Lung (tissue), 12 donors: ENCODE measurements around the gene SOAT2. TPM values are rescaled to one million over a fixed set of nuclear protein-coding genes. Genes with fewer than 3 reads are reported as not detected.

Source experiments
- ATAC-seq: fragments of 200-7000 bp; cut with Tn5 transposase; one replicate; pipeline ENCODE4 v1.9.1; 2020; ENCODE audit warnings: moderate number of reproducible peaks; ENCODE audit not compliant: insufficient read depth, low FRiP score
- DNase-seq, 3 donors: peaks; one replicate each; pipeline ENCODE4 v3.0.0-alpha.2; 2013 to 2017
- H3K27ac ChIP-seq, 2 donors: one replicate each; pipeline ENCODE4 v1.5.1; 2013; ENCODE audit warnings: mild to moderate bottlenecking in 2 of 2, moderate library complexity in 2 of 2, control low read depth in 1 of 2, inconsistent platforms in 1 of 2, low read depth in 1 of 2, low read length in 1 of 2
- H3K27me3 ChIP-seq, 3 donors: one replicate each; pipeline ENCODE4 v1.5.1; 2013; ENCODE audit warnings: low read length in 2 of 3; ENCODE audit not compliant: control insufficient read depth in 3 of 3, insufficient read depth in 3 of 3
- H3K36me3 ChIP-seq, 4 donors: one replicate each; pipeline ENCODE4 v1.5.1; 2013; ENCODE audit warnings: low read length in 4 of 4, mild to moderate bottlenecking in 1 of 4, moderate library complexity in 1 of 4; ENCODE audit not compliant: control insufficient read depth in 4 of 4, insufficient read depth in 4 of 4
- H3K4me1 ChIP-seq, 5 donors: one replicate each; pipeline ENCODE4 v1.5.1; 2013; ENCODE audit warnings: low read length in 5 of 5, mild to moderate bottlenecking in 2 of 5, moderate library complexity in 1 of 5; ENCODE audit not compliant: control insufficient read depth in 5 of 5, insufficient read depth in 5 of 5
- H3K4me3 ChIP-seq: one replicate; pipeline ENCODE4 v1.5.1; 2013; ENCODE audit warnings: mild to moderate bottlenecking, control low read depth, moderate library complexity
- H3K9ac ChIP-seq, 2 donors: one replicate each; pipeline ENCODE4 v1.5.1; 2013; ENCODE audit warnings: low read length in 2 of 2, control low read depth in 1 of 2; ENCODE audit not compliant: insufficient read depth in 1 of 2
- H3K9me3 ChIP-seq, 4 donors: one replicate each; pipeline ENCODE4 v1.5.1; 2013; ENCODE audit warnings: low read length in 3 of 4, mild to moderate bottlenecking in 1 of 4, moderate library complexity in 1 of 4; ENCODE audit not compliant: control insufficient read depth in 4 of 4, insufficient read depth in 3 of 4
- CTCF ChIP-seq: IDR thresholded peaks from 2 replicates; pipeline ENCODE4 v1.5.1; 2012; ENCODE audit warnings: mild to moderate bottlenecking; ENCODE audit errors: control extremely low read depth, extremely low read depth
- WGBS, 2 donors: extraction: QIAGEN DNeasy Blood & Tissue Kit; methylation state at CpG; one replicate each; pipeline ENCODE4 v1.1.7; 2013; 5-methylcytosine and 5-hydroxymethylcytosine counted together
- polyA plus RNA-seq, 2 donors: library from polyadenylated mRNA; stranded (reverse); fragments of 200-250 nt; gene quantifications; one replicate each; pipeline ENCODE4 v1.2.1, GENCODE V29; 2013
- total RNA-seq, 2 donors: library from RNA; depleted of rRNA in 1 of 2; stranded (reverse); fragments of >200 nt in 1 of 2; gene quantifications; one replicate each; pipeline ENCODE4 v1.2.1, GENCODE V29; 2014 to 2021
- donor health status: control.
- donor health status: control.
- donor health status: Bipolar disorder and iron deficiency.
- donor health status: healthy.
- donor health status: DM: yes; HTN: yes; CAD: no.

The SOAT2 gene
- total and polyA plus RNA-seq, 4 donors = 0.06 to 0.21 (median 0.10) TPM; not detected in 1

GRCh38 chr12:53127169-53127568 is 23.9 kb downstream of the SOAT2 start:
- H3K4me1 ChIP-seq = no peaks in the 10 kb centered on the region
- no peak overlapping the region for H3K27ac ChIP-seq
- no peaks in the 10 kb centered on the region for H3K27me3 ChIP-seq
- H3K9ac ChIP-seq = no peak overlapping the region
- no peak for ATAC-seq
- TF ChIP-seq CTCF = no peak
- H3K9me3 ChIP-seq = no peaks in the 10 kb centered on the region
- no peaks in the 10 kb centered on the region for H3K36me3 ChIP-seq
- WGBS, 2 donors = 60 to 84% methylated on average over 1 of the region's 1 CpG
- no peak overlapping the region for H3K4me3 ChIP-seq
- DNase-seq = no peak

- ATAC-seq (peak; percentile 41), DNase-seq (no peak)
- Histone ChIP-seq H3K36me3 (no peaks in the 10 kb centered on the region), H3K27ac (no peak overlapping the region), H3K9ac (no peak overlapping the region), H3K27me3 (no peaks in the 10 kb centered on the region), H3K9me3 (no peaks in the 10 kb centered on the region), H3K4me3 (no peak overlapping the region), H3K4me1 (no peaks in the 10 kb centered on the region)
- no peak for TF ChIP-seq CTCF
- WGBS, 2 donors = 72 to 81% methylated on average over 10 of the region's 10 CpGs
Measured at GRCh38 chr12:53128780-53129569, 25.7 kb downstream of the SOAT2 start.

- H3K9ac ChIP-seq = no peak overlapping the region
- H3K36me3 ChIP-seq = no peaks in the 10 kb centered on the region
- no peak overlapping the region for H3K4me3 ChIP-seq
- 84 to 88% methylated on average over 2 of the region's 2 CpGs for WGBS, 2 donors
- ATAC-seq = no peak
- no peak for TF ChIP-seq CTCF
- no peaks in the 10 kb centered on the region for H3K4me1 ChIP-seq
- no peaks in the 10 kb centered on the region for H3K27me3 ChIP-seq
- no peak for DNase-seq
- H3K27ac ChIP-seq = no peak overlapping the region
- peaks cover 0 to under 1% (median under 1%) of the 10 kb centered on the region in 4 donors for H3K9me3 ChIP-seq
Measured at GRCh38 chr12:53131844-53132243, 28.6 kb downstream of the SOAT2 start.
